ENCODE data around the gene THRB. TPM values are rescaled to one million over a fixed set of nuclear protein-coding genes. Genes with fewer than 3 reads are reported as not detected.

THRB gene
- total RNA-seq, 1 donor from 2014 or later: 19.7 TPM

DNA sequence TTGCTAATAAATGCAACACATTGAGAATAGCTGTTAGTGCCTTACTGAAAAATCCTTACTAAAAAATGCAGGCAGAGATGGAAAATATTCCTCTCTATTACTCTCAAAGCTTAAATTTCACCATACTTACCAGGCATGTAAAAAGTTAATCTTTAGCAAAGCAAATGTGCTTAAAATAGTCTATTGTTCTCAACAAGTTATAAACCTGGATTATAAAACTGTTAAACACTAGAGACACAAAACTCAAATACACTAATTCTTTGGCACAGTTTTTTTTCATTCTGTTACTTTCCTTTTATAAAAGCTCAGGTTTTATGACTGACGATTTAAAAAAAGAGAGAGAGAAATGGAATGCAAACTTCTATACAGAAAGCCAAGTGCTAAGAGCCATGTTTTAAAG lies 119.8 kb downstream of the THRB start:
- intact Hi-C loops (cut with DNase I): no loop called here

DNA sequence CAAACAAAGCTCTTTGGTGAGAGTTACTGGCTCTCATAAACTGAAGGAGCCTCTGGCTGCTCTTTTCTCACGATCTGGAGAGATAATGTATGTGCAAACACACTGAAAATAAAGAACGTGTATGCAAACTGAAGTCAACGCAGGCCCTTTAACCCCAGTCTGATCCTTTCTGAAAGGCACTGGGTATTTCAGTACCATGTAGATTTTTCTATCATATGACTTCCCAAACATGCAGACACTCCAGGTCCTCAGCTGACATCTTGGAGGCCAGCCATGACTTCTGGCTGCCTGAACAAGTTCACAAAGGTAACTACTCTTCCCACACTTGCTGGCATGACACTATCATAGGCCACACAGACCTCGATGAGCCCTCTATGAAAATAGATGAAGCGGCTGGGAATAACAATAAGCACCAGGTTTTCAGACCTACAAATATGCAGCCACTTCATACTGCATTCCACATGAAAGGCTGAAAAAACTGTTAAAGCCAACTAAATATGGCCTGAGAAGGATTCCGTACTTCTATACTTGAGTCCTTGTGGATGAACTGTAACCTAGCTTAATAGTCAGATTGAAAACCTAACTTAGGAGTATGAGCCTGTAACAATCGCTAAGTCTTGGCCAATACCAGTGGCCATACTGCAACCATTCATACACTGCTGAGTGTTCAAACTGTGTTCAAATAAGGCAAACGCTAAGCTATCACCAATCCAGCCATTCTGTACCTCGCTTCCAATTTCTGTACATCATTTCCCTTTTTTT lies 121.3 kb downstream of the THRB start:
- Histone ChIP-seq H3K36me3 (no peaks in the 10 kb centered on the region), H3K27ac (no peak overlapping the region), H3K4me1 (peaks cover 6% of the 10 kb centered on the region), H3K4me3 (no peak overlapping the region), H3K27me3 (no peaks in the 10 kb centered on the region), H3K9me3 (no peaks in the 10 kb centered on the region)
- ATAC-seq (peak; percentile 41), DNase-seq (peak; percentile 67)
- no peak for TF ChIP-seq CTCF (IDR thresholded peaks at IDR 0.05)
- intact Hi-C loops (cut with DNase I): no loop called here

More for the DNA sequence above, 119.8 kb downstream of the THRB start:
- Histone ChIP-seq H3K9me3 (no peaks in the 10 kb centered on the region), H3K36me3 (no peaks in the 10 kb centered on the region), H3K27ac (no peak overlapping the region), H3K27me3 (no peaks in the 10 kb centered on the region), H3K4me1 (peaks cover 6% of the 10 kb centered on the region), H3K4me3 (no peak overlapping the region)
- TF ChIP-seq CTCF (IDR thresholded peaks at IDR 0.05): no peak
- ATAC-seq (no peak), DNase-seq (no peak)

DNA sequence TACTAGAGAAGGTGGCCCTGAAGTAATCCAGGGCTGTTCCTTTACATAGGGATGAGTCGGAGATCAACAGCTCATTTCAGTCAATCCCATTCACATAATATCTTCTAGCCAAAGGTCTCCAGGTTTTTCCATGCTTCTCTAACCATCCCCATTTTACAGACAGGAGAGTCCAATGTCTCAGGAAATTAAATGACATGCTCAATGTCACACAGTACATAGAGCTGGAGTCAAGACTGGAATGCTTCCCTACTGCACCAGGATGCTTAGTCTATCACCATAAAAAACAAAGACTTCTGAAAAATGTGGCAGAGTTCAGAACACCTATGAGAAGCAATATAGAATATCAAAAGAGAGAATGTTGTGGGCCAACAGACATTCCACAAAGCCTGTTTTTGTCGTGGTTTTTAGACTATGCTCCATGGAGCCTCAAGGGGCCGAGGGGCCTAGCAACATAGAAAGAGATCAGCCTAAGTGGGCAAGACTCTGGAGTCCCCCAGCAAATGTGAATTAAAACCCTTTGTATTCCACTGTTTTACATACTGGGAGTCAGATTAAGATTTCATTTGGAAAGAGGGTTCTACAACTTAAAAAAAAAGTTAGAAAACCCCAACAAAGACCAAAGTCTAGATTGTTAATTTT lies 122.0 kb downstream of the THRB start:
- no peak overlapping the region for H3K4me3 ChIP-seq
- H3K27ac ChIP-seq: no peak overlapping the region
- H3K9me3 ChIP-seq: no peaks in the 10 kb centered on the region
- no peak for DNase-seq
- no peaks in the 10 kb centered on the region for H3K27me3 ChIP-seq
- intact Hi-C loops (cut with DNase I): no loop called here
- no peaks in the 10 kb centered on the region for H3K36me3 ChIP-seq
- TF ChIP-seq CTCF (IDR thresholded peaks at IDR 0.05): no peak
- peaks cover 6% of the 10 kb centered on the region for H3K4me1 ChIP-seq
- no peak for ATAC-seq

DNA sequence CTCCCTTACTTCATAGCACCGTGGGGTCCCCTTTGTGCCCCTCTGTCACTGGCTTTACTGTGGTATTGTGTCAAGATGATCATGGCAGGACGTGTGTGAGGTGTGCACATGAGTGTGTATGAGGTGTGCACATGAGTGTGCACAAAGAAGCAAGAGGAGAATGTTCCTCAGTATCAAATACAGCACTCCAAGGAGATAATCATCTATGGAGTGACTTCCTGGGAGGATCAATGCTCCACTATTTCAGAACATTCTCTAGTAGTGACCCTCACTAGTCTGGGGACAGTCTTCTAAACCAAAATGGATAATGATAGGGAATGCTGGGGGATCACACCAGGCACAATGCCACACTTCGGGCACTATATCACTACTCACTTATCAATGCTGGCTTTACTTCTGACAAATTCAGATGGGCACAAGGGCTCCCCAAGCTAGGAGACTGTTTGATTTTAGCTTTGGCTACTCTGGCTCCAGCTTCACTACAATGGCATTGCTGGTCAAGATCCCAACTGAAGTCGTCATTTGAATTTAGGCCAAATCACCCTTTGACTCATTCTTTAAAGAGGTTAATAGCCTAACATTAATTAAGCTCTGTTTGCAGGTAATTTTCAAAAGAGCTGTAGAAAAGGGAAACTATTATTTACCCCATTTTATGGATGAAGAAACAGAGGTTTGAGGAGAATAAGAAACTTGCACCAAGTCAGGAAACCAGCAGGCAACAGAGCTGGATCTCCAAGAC lies 124.1 kb downstream of the THRB start:
- ATAC-seq: no peak
- Histone ChIP-seq H3K36me3 (no peaks in the 10 kb centered on the region), H3K27me3 (no peaks in the 10 kb centered on the region), H3K4me3 (no peak overlapping the region), H3K9me3 (no peaks in the 10 kb centered on the region), H3K4me1 (peaks cover 4% of the 10 kb centered on the region), H3K27ac (no peak overlapping the region)
- intact Hi-C loops (cut with DNase I): no loop called here
- TF ChIP-seq CTCF (IDR thresholded peaks at IDR 0.05): no peak
- no peak for DNase-seq

DNA sequence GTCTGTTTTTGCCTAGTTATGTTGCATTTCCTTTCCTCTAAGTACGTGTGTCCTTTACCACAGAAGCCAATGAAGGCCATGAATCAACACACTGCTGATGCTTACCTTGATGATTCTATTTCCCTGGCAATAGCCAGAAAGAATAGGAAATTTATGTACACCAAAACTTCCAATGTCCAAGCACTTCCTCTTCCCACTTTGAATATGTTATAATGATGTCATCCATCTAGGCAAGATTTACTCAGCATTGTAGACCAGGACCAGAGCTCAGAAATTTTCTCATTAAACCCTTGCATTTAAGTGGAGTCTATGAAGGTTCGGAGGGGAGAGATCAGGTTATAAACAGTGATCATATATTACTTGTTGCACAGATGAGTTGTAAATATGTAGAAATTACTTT lies 126.0 kb downstream of the THRB start:
- H3K27me3 ChIP-seq: no peaks in the 10 kb centered on the region
- no peaks in the 10 kb centered on the region for H3K36me3 ChIP-seq
- H3K27ac ChIP-seq: no peak overlapping the region
- peaks cover 16% of the 10 kb centered on the region for H3K4me1 ChIP-seq
- no peaks in the 10 kb centered on the region for H3K9me3 ChIP-seq
- DNase-seq: no peak
- TF ChIP-seq CTCF (IDR thresholded peaks at IDR 0.05): no peak
- H3K4me3 ChIP-seq: no peak overlapping the region
- intact Hi-C loops (cut with DNase I): no loop called here
- ATAC-seq: no peak
